ENCODE measurements around the gene THBS2.
"Not testable (repeated sequence)": the region's sequence is repeated elsewhere in the genome, so short reads cannot be mapped to it uniquely, and the experiment has no call there.

The THBS2 gene

DNA sequence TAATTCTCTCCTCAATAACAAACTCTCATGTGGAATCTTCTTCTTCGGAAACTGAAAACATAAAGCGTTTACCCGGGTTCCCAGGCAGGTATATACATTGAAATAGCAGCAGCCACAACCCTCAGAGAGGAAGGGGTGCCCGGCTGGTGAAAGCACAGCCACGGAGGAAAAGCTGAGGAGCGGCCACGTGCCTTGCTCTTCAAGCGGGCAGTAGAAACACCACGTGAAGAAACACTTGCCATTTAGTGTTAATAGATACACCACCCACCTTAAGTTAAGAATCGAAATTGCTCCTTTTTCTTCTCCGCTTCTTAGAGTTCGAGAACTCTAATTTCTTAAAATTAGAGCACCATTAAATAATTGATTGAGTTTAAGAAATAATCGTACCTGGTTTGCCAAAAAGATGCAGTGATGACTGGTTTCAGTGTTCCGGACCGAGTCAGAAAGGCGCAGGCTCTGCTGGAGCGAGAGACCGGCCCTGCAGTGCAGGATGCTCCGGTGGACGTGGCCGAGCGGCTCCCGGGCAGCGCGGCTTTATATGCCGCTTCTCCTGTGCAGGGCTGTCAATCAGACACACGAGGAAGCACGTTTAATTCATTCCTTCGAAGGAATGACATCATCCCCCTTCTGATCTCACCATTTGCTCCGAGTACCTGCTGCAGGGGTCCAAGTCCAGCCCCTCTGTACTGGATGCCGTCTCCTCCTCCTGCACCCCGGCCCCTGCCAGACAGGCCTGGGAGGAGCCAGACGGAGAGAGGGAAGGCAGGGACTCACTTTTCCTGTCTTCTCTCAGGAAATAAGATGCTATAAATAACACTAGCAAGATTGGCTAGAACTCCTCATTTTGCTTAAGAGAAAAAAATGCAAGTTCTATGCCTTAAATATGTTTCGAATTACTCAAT lies at the start of gene THBS2:
THBS2 (minus strand) TSS at position 510 of the 902 bp plus-strand sequence. CDS start 3,062 bp downstream, outside the sequence.
- DNase-seq = no peak

DNA sequence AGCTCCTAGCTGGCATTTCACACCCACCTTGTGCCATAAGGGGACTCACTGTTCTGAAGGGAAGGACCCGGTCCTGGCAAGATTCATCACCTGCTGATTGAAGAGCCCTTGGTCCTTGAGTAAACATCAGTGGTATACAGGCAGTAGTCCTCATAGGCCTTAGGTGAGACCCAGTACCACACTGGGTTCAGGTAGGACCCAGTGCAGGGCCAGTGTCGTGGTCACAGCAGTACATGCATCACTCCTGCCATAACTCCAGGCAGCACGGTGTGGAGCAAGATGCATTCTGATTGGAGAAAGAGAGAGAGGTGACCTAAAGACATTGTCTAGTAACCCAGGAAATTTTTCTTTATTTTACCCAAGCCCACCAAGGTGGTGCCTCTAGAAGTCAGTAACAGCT lies 49.1 kb upstream of the THBS2 start:
- no peak for DNase-seq

DNA sequence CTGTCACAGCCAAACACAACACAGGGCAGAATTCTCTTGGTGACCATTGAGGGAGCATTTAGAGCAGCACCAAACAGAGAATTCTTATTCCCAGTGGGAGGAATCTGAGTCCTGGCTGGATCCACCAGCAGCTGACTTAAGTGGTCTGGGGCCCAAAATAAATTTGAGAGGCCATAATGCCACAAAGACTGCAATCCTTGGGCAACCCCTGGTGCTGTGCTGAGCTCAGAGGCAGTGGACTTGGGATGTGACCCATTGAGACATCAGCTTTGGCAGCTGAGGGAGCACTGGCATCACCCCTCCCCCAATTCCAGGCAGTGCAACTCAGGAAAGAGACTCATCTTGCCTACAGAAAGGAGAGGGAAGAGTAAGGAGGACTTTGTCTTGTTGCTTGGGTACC lies 48.6 kb upstream of the THBS2 start:
- DNase-seq = no peak

DNA sequence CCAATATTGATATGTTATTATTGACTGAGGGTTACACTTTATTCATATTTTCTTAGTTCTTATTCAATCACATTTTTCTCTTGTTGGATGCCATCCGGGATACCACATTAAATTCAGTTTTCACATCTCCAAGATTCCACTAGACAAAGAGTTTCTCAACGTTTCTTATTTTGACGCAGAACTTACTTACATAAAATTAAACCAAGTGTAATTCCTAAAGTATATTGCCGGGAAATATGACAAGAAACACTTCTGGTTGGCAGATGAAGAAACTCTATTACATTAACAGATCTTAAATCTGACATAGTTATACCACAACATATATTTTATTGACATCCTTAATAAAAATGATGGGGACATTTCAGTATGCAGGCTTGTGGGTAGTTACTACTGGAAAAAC lies 47.3 kb upstream of the THBS2 start:
- DNase-seq = no peak

DNA sequence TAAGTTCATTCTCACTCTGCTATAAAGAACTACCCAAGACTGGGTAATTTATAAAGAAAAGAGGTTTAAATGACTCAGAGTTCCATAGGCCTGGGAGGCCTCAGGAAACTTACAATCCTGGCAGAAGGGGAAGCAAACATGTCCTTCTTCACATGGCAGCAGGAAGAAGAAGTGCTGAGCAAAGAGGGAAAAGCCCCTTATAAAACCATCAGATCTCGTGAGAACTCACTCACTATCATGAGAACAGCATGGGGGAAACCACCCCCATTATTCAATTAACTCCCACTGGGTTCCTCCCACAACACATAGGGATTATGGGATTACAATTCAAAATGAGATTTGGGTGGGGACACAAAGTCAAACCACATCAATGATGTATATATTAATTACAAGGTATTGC lies 45.0 kb upstream of the THBS2 start:
- DNase-seq = not testable (repeated sequence)

DNA sequence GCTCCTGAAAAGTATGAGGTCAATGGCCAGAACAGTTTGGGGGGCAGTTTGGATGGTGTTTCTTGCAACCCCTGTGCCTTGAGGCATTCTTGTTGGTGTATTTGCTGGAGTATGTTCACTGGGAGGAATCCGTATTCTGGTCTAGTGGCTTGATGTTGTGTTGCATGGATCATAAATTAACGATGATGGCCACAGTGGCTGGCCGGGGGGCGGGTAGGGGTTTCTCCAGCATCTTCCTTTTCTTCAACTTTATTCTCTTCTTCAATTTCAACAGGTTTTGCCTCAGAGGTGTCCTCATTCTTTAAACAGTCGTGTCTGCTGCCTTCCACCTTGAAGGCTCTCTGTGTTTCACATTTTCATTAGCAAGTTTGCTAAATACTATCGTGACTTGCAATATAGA lies 43.0 kb upstream of the THBS2 start:
- no peak for DNase-seq

DNA sequence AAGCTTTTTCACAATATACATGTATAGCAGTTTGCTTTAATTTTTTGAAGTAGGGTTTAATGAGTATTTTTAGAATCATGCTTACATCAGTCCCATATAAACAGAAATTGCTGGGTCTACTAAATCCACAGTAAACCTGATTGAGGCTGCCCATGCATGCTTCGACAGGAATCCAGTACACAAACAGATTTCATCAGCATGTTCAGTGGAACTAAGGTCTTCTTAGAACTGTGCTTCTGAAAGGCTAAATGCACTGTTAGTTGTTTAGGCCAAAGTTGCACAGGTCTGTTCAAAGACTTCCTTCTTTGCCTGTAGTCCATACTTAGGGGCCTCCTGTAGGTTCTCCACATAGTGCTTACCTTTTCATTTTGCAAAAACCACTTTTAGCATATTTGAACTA lies 42.5 kb upstream of the THBS2 start:
- DNase-seq = no peak

DNA sequence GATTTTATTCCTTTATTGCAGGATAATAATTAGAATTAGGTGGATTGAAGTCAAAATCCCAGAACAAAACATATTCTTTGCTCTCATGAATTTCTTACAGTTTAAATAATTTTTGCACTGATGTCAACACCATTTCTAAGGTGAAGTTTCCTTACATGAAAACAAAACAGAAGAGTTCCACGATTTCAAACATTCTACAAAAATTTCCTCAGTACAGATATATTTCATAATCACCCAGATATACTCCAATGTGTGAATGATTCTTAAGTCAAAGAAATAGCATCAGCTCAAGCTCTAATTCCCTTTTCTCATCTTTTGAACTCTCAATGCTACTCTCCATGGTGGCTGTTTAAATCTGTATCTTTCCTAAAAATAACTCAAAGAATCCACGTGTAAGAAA lies 39.5 kb upstream of the THBS2 start:
- no peak for DNase-seq

DNA sequence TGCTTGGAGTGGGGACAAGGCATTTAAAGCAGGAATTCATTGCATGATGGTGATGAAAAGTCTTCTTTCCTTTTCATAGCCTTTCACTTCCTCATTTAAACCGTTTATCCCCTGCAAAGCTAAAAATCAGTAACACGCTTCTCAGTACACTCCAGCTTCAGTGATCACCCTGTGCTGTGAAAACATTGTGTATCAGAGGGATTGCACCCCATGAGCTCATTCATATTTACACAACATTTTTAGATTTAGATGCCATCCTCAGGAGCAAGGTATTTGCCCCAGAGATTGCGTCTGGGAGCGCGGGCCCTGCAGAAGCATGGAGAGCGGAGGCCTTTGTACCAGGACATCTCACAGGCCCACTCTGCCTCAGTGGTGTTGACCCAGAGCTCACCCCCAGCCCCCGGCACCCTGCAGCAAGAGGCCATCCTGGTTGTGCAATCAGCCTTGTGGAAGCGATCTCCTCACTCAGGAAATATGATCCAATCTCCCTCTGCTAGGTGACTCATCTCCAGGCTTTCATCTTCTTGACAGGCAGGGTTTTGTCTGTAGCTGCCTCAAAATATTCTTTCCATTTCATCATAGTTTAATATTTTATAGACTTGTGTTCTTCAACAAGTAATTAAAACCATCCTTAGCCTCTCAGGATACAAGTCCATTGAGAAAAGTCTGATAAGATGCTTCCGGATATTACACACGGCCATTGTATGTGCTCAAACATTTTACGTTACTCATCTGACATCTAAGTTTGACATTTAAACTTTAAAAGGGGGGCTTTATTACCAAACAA lies 38.9 kb upstream of the THBS2 start:
- no peak for DNase-seq

DNA sequence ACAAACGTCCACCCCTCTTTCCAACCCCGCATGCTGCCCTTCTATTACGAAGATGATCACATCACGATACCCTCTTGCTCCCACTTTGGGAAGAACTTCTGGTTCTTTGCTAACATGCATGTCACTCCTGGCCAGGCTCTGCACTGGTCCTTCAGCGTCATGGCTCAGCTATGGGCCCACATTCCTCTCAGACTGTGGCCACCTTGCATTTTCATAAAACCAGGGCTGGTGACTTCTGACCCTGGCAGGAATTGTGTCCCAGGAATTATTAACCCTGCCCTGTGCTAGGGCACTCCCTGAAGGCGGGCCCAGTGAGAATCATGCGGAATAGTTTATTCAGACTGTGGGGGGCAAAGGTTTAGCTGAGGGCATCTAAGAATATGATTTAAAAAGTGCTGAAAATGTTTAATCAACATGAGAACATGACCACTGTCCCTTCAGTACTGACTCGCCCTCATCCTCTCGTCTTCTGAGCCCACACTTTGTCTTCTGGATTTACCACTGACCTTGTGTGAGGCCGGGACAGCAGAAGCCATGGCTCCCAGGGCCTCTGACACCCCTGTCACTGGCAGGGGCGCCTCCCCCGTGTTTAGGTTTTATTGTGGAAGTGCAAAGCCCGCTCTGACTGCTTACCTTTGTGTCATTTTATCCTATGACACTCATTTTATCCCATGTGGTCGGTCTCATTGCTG lies 38.1 kb upstream of the THBS2 start:
- DNase-seq = no peak

DNA sequence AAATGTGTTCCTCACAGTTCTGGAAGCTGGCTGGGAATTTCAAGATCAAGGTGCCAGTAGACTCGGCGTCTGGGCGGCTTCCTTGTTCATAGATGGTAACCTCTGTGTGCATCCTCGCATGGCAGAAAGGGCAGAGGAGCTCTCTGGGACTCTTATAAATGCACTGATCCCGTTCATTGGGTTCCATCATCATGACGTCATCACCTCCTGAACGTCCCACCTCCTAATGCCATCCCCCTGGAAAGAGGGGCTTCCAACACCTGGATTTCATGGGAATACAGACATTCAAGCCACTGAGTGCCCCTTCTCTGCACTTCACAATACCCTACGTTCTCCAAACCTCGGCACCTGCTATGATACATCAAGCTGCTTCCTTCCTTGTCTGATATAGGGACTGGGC lies 37.5 kb upstream of the THBS2 start:
- no peak for DNase-seq

DNA sequence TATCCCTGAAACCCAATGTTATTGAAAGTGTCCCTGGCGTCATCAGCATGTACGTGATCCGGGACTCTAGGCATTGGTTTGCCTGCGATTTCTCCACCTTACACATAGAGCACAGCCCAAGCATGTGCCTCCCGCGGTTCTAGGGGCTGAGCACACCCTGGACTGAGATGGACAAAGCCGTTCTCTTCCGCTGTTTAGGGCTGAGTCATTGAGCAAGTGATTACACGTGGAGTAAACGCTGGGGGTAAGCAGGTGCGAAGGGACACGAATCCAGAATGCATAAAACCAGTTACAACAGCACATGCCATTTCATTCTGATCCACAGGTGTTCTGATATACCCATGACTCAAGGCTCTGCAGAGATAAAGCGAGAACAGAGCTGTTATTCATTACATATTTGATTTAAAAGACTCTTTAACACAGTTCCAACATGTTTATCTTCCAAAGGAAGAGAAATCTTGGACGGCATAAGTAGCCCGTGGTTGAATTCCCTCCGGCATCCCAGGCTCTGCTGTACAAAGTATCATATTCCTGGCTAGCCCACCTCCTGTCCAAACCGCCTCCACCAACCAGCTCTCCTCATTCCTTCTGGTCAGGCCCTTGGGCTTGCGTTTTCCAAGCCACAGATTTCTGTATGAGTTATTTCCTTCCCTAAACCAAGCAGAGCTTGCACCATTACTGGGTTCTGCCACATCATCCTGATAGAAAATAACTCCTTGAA lies 36.1 kb upstream of the THBS2 start:
- no peak for DNase-seq

DNA sequence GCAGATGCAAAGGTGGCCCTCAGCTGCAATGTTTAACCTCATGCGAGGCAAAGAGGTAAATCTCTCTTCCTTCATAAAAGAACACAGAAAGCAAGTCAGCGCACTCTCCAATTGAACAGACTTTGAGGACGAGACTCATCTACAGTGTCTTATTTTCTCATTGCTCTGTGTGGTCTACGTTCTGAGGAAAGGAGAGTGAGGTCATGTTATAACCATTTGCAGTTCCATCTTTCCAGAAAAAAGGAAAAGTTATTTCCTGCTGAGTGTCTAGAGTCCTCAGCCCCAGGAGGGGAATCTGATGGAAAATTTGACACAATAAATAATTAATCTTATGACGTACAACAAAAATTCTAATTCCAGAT lies 35.6 kb upstream of the THBS2 start:
- no peak for DNase-seq

DNA sequence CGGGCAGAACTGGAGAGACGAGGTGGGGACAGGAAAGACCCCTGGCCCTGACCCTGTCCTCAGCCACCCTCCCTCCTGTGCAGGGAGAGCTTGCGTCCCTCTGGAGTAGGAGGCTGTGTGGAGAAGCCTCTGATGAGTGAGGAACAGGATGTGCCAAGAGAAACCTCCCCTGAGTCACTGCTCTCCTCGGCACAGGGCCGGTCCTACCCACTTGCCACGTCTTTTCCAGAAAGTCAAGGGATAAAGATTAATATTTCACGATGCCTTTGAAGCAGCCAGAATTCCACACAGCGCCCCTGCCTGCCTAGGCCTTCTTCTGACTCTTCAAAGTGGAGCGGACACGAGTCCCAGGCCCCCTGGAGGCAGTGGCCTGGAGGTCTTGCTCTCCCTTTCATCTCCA lies 34.9 kb upstream of the THBS2 start:
- no peak for DNase-seq

DNA sequence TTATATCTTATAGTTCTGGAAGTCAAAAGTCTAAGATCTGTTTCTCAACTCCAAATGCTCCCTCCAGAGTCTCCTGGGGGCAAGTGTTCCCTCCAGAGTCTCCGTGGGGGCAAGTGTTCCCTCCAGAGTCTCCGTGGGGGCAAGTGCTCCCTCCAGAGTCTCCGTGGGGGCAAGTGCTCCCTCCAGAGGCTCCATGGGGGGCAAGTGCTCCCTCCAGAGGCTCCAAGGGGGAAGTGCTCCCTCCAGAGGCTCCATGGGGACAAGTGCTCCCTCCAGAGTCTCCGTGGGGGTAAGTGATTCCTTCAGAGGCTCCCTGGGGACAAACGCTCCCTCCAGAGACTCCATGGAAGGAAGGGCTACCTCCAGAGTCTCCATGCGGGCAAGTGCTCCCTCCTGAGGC lies 34.0 kb upstream of the THBS2 start:
- no peak for DNase-seq

DNA sequence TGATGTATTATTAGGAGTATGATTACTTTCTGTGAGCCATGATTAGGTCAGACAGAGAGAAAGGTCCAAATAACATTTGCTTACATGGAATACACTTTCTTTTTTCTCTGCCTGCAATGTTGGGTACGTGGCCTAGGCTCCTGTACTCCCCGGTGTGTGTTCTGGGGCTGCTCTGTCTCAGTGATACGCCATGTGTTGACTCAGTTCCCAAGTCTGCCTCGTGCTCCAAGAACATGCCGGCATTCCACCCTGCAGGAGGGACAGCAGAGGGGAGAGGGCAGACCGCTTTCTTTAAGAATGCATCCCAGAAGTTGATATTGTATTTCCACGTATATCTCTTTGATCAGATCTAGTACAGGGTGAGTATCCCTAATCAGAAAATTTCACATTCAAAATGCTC lies 33.3 kb upstream of the THBS2 start:
- DNase-seq = no peak

DNA sequence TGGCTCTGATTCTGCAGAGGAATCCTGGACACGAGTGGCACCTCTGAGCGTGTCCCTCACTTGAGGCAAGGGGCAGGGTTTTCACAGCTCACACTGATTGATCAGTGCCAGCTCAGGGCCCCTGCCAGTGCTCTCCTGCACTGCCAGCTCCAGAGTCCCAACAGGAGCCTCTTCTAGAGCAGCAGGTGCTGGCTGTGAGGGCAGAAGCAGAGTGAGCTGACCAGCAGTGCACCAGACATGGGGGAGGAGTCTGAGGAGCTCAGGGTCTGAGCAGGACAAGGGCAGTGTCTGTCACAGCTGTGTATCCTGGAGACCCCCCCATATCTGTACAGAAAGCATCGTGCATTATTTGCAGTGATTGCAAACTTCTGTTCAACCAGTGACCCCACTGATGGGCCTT lies 31.5 kb upstream of the THBS2 start:
- DNase-seq = no peak

DNA sequence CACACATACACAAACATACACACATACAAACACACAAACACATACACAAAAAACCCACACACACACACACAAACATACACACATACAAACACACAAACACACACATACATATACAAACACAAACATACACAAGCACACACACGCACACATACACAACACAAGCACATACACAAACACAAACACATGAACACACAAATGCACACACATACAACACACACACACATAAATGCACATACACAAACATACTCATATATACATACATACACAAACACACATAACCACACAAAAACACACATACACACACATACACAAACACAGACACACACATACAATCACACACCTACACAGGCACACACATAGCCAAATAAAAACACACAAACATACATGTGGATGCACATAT lies 30.3 kb upstream of the THBS2 start:
- DNase-seq = no peak

DNA sequence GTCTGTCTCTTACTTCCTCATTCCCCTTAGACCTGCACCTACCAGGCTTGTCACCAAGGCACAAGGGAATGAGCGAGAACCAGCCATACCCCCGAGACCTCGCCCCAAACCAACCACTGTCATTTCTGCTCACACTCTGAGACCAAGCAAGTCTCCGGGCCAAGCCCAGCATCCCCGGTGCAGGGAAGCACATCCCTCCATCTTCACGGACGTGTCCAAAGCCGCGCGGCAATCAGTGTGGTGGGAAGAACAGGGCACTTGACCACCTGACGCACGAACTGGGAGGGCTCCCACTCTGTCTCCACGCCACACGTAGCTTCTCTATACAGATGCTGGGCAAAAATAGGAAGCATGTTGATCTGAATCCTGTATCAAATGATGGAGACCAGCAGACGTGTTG lies 28.4 kb upstream of the THBS2 start:
- no peak for DNase-seq

DNA sequence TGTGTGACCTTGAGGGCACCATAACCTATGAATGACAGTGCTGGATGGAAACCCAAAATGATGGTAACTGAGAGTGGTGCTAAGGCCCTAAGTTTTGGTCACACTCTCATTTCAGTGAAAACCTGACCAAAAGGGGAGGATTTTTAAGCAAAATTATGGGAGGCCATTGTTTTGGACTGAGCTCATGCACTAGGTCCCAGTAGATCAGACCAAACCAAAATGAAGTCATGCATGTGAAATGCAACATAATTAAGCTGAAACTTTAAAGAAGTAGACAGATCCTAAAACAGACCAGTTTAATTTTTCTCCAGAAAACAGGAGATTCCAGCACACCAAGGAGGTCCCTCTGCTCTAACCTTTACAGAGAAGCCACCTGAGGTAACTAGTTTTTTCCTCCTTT lies 24.0 kb upstream of the THBS2 start:
- no peak for DNase-seq

DNA sequence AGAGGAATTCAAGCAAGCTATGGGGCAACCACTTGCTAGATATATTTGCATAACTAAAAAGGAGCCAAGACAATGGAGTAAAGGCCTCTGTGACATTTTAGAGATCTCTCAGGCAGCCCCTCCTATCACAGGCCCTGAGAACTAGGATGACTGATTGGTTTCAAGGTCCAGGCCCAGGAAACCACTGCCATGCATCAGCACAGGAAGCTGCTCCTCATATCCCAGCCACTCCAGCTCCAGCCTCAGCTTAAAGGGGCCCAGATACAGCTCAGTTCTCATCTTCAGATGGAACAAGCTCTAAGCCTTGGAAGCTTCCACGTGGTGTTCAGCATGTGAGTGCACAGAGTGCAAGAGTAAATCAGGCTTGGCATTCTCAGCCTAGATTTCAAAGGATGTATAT lies 21.1 kb upstream of the THBS2 start:
- no peak for DNase-seq

DNA sequence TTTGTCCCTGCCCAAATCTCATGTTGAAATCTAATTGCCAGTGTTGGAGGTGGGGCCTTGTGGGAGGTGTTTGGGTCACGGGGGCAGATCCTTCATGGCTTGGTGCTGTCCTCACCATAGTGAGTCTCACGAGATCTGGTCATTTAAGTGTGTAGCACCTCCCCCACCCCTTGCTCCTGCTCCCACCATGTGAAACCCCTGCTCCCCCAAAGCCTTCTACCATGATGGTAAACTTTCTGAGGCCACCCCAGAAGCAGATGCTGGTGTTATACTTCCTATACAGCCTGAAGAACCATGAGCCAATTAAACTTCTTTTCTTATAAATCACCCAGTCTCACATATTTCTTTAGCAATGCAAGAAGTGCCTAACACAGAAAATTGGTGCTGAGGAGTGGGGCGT lies 19.9 kb upstream of the THBS2 start:
- no peak for DNase-seq

DNA sequence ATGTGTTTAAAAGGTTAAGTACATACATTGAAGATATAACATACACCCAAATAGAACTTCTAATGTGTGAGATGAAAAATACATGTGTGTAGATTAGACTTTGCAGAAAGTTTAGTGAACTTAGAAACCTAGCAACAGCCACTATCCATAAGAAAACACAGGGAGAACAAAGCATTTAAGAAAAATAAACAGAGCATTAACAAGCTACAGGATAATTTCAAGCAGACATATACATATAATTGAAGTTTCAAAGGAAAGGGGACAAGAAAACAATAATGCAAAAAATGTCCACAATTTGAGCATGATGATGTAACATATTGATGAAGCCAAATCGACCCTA lies 18.2 kb upstream of the THBS2 start:
- DNase-seq = no peak

Measured in activated CD4-positive, alpha-beta T cell treated with anti-CD3 and anti-CD28 coated beads, Interleukin-2, Interleukin-6, amounts not matched to agents 100 ng/mL and 50 ng/mL, durations not matched to agents 16 hours and 8 hours (primary cell).